ENCODE data around the gene ART5. TPM values are rescaled to one million over a fixed set of nuclear protein-coding genes. Genes with fewer than 3 reads are reported as not detected.

ART5 gene
- total and polyA plus RNA-seq, 2 of the 4 experiments (the other 2 are of a cell fraction), result not detected

GRCh38 chr11:3613998-3614741 is 27.6 kb downstream of the ART5 start:
- Histone ChIP-seq H3K4me3 (ENCODE audit: insufficient read depth, low read depth, low read length) (no peak overlapping the region), H4K5ac (ENCODE audit: low read depth, low read length) (no peak overlapping the region), H3K27ac (ENCODE audit: insufficient read depth, low read length) (no peak overlapping the region), H2BK120ac (ENCODE audit: low read depth, low read length) (no peak overlapping the region), H2BK20ac (ENCODE audit: low read depth, low read length) (no peak overlapping the region), H2AFZ (replicated peaks; ENCODE audit: low read length, poor library complexity) (peak overlapping the region; percentile 67), H3K9me3 (ENCODE audit: control insufficient read depth, insufficient read depth, low read length) (no peaks in the 10 kb centered on the region; the same call in 1 of the 2 replicates), H2AK9ac (replicated peaks; ENCODE audit: low read depth, low read length, poor library complexity) (no peak overlapping the region), H4K8ac (ENCODE audit: low read depth in 2 of 2, low read length in 2 of 2) (no peak overlapping the region), H3K14ac (replicated peaks; ENCODE audit: low read depth, low read length) (no peak overlapping the region), H3K4me2 (ENCODE audit: low read depth, low read length) (no peak overlapping the region), H2BK5ac (ENCODE audit: low read depth, low read length, poor library complexity, severe bottlenecking) (no peak overlapping the region), H2AK5ac (ENCODE audit: low read depth, low read length) (no peak overlapping the region), H3K79me1 (ENCODE audit: low read depth in 1 of 2, low read length in 2 of 2) (no peaks in the 10 kb centered on the region), H3K4ac (ENCODE audit: low read depth, low read length) (no peak overlapping the region), H3K9me1 (ENCODE audit: insufficient read depth, low read length) (no peaks in the 10 kb centered on the region), H3K23ac (ENCODE audit: low read depth, low read length) (no peak overlapping the region), H3K18ac (ENCODE audit: low read depth, low read length) (no peak overlapping the region), H4K20me1 (ENCODE audit: insufficient read depth, low read length) (no peaks in the 10 kb centered on the region), H4K91ac (ENCODE audit: insufficient read depth, low read depth, low read length) (no peak overlapping the region), H3K36me3 (ENCODE audit: control insufficient read depth, insufficient read depth, low read length) (no peaks in the 10 kb centered on the region), H3K4me1 (ENCODE audit: control insufficient read depth, insufficient read depth, low read length) (peaks cover 2% of the 10 kb centered on the region; the same call in 1 of the 2 replicates), H3K56ac (ENCODE audit: extremely low read depth, insufficient read depth, low read length) (no peak overlapping the region), H3K27me3 (ENCODE audit: control insufficient read depth, insufficient read depth, low read length) (no peaks in the 10 kb centered on the region; the same call in none of the 2 replicates), H3K9ac (ENCODE audit: low read depth, low read length) (no peak overlapping the region), H2BK15ac (ENCODE audit: low read depth, low read length) (no peak overlapping the region)
- ChIA-PET POLR2A (ENCODE audit: unreplicated experiment) (no interaction called here), CTCF (no interaction called here)
- dilution Hi-C loops (cut with HindIII; ENCODE audit: low sequenced_read_pairs, unreplicated experiment), result no loop called here
- no peak for TF ChIP-seq FOS (IDR thresholded peaks at IDR 0.05; ENCODE audit: low read depth, low read length)
- 69% methylated on average over 6 of the region's 10 CpGs; no CpG with 5 or more reads in 1 of the 2 experiments for WGBS, 2 experiments (ENCODE audit: extremely low coverage in 2 of 2, insufficient read length in 1 of 2)
- intact Hi-C loops (cut with micrococcal nuclease), result no loop called here
- ATAC-seq (ENCODE audit: low read depth), result no peak
- in situ Hi-C loops (cut with MboI; ENCODE audit: low sequenced_read_pairs), result no loop called here
- no TSS peak for BruUV-seq (replicated peaks)
- no peak for DNase-seq
